Esophagus muscularis mucosa (tissue), 4 donors: ENCODE results near the gene ACSS1. TPM values are rescaled to one million over a fixed set of nuclear protein-coding genes. Genes with fewer than 3 reads are reported as not detected.

ENCODE experiments used
- DNase-seq: peaks from one replicate; pipeline ENCODE4 v3.0.0-alpha.2; 2017; ENCODE audit errors: extremely low spot score
- H3K27ac ChIP-seq, 4 donors: fragments of 200-600 bp; sonication (generic); replicated peaks in 1 of 4; 1 replicate in 3 of 4; 2 replicates in 1 of 4; pipeline ENCODE4 v1.5.1; 2016 to 2019; ENCODE audit warnings: mild to moderate bottlenecking in 1 of 4
- H3K27me3 ChIP-seq, 4 donors: fragments of 200-600 bp; sonication (generic); one replicate each; pipeline versions ENCODE4 v1.5.1 to v1.6.0; 2016 to 2019
- H3K36me3 ChIP-seq, 4 donors: fragments of 200-600 bp; sonication (generic); one replicate each; pipeline ENCODE4 v1.5.1; 2016 to 2019
- H3K4me1 ChIP-seq, 4 donors: fragments of 200-600 bp; sonication (generic); one replicate each; pipeline ENCODE4 v1.5.1; 2016 to 2019
- H3K4me3 ChIP-seq, 4 donors: fragments of 200-600 bp; sonication (generic); 1 replicate in 2 of 4; 2 replicates in 2 of 4; pipeline ENCODE4 v1.5.1; 2016 to 2019; ENCODE audit warnings: mild to moderate bottlenecking in 4 of 4, moderate library complexity in 1 of 4
- H3K9me3 ChIP-seq, 4 donors: fragments of 200-600 bp; sonication (generic); 1 replicate in 3 of 4; 2 replicates in 1 of 4; pipeline ENCODE4 v1.5.1; 2016 to 2019
- EP300 ChIP-seq: sonication (generic); formaldehyde crosslinking; IDR thresholded peaks from one replicate; pipeline ENCODE4 v1.6.1; 2017; ENCODE audit warnings: antibody characterized with exemption
- POLR2A ChIP-seq: fragments of 450-650 bp; IDR thresholded peaks from one replicate; pipeline ENCODE4 v1.6.1; 2017; ENCODE audit warnings: antibody characterized with exemption, moderate library complexity, mild to moderate bottlenecking, low read depth
- POLR2AphosphoS5 ChIP-seq, 2 donors: sonication (generic); formaldehyde crosslinking; IDR thresholded peaks; one replicate each; pipeline ENCODE4 v1.6.1; 2017; ENCODE audit warnings: antibody characterized with exemption in 2 of 2
- WGBS: methylation state at CpG from one replicate; pipeline ENCODE4 v1.1.5; 2018; 5-methylcytosine and 5-hydroxymethylcytosine counted together
- intact Hi-C: fragments of 100-400 bp; cut with DNase I; formaldehyde crosslinking; loops from one replicate; pipeline ENCODE4 v1.15.1; 2023
- total RNA-seq, 4 donors: library from RNA; depleted of rRNA; stranded (reverse); fragments of >200 nt; gene quantifications; one replicate each; pipeline versions ENCODE4 v1.1.0 to v1.2.1, GENCODE V29; 2016
- TF ChIP-seq, protein P1 (sequence below), 3 experiments: fragments of 200-600 bp in 2 of 3; fragments of 450-650 bp in 1 of 3; sonication (generic) in 2 of 3; IDR thresholded peaks; one replicate each; pipeline ENCODE4 v1.5.1; 2017 to 2019; ENCODE audit warnings: antibody characterized with exemption in 3 of 3, mild to moderate bottlenecking in 2 of 3, moderate library complexity in 1 of 3

Gene ACSS1
- total RNA-seq, 4 donors from 2014 or later, result 36.6 to 154 (median 65.3) TPM

DNA sequence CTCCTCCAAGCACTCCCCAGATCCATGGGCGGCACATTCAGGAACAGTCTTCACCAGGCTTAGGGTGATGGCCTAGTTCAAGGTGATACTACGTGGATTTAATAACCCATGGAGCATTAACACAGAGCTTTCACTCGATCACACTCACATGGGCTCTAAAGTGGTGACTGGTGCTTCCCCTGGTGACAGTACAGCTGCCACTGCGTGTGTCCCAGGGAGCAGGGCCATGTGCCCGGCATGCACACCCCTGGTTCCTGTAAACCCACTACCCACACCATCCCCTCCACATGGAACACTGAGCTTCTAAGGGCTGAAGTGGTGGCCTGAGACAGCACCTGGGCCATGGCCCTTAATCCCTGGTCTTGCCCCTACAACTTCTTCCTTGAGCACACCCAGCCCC is 37.6 kb downstream of the ACSS1 start:
- Histone ChIP-seq H3K4me3 (no peak overlapping the region), H3K36me3 (peaks cover 24 to 82% (median 59%) of the 10 kb centered on the region in 4 donors), H3K27ac (no peak overlapping the region), H3K27me3 (no peaks in the 10 kb centered on the region), H3K4me1 (peaks cover 12 to 43% (median 27%) of the 10 kb centered on the region in 4 donors), H3K9me3 (no peaks in the 10 kb centered on the region)
- intact Hi-C loops, result no loop called here
- no peak for DNase-seq
- TF ChIP-seq EP300, result no peak
- no peak for TF ChIP-seq POLR2AphosphoS5 (IDR thresholded peaks at IDR 0.05)
- TF ChIP-seq POLR2A, result no peak
- TF ChIP-seq, protein P1, sequence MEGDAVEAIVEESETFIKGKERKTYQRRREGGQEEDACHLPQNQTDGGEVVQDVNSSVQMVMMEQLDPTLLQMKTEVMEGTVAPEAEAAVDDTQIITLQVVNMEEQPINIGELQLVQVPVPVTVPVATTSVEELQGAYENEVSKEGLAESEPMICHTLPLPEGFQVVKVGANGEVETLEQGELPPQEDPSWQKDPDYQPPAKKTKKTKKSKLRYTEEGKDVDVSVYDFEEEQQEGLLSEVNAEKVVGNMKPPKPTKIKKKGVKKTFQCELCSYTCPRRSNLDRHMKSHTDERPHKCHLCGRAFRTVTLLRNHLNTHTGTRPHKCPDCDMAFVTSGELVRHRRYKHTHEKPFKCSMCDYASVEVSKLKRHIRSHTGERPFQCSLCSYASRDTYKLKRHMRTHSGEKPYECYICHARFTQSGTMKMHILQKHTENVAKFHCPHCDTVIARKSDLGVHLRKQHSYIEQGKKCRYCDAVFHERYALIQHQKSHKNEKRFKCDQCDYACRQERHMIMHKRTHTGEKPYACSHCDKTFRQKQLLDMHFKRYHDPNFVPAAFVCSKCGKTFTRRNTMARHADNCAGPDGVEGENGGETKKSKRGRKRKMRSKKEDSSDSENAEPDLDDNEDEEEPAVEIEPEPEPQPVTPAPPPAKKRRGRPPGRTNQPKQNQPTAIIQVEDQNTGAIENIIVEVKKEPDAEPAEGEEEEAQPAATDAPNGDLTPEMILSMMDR (IDR thresholded peaks at IDR 0.05), result no peak
- WGBS, result 100% methylated on average over 4 of the region's 5 CpGs

DNA sequence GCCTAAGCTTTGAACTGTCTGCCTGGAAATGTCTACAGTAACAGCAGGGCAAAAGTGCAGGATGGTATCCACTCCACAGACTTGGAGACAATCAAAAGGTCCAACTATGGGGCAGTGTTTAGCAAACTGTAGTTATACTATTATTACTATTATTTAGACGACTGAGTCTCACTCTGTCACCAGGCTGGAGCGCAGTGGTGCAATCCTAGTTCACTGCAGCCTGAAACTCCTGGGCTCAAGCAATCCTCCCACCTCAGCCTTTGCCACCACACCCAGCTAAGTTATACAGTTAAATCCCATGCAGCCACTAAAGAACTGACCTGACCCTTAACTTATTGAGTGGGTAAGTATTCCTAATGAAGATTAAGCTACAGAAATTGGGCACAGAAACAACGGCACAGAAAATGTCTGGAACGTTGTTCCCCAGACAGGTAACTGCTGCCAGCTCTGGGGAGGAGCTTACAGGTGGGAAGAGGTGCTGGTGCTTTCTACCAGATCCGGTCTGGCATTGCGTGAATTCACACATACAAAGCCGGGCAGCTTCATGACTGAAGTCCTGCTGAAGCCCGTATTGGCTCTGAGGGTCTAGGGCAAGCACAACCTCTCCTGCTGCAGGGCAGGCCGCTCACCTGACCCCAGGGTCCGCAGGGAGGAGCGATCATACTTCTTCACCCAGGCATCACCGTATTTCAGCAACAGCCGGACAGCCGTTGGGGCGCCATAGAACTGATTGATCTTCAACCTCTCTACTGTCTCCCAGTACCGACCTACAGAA is 38.4 kb downstream of the ACSS1 start:
- peaks cover 24 to 90% (median 66%) of the 10 kb centered on the region in 4 donors for H3K36me3 ChIP-seq
- H3K4me3 ChIP-seq, result no peak overlapping the region
- DNase-seq, result no peak
- H3K27me3 ChIP-seq, result no peaks in the 10 kb centered on the region
- TF ChIP-seq EP300, result no peak
- TF ChIP-seq POLR2A, result no peak
- TF ChIP-seq, protein P1 (IDR thresholded peaks at IDR 0.05), result no peak
- TF ChIP-seq POLR2AphosphoS5 (IDR thresholded peaks at IDR 0.05), result no peak
- H3K4me1 ChIP-seq, result peaks cover 10 to 35% (median 23%) of the 10 kb centered on the region in 4 donors
- H3K9me3 ChIP-seq, result no peaks in the 10 kb centered on the region
- WGBS, result 92% methylated on average over 15 of the region's 16 CpGs
- intact Hi-C loops, result no loop called here
- no peak overlapping the region for H3K27ac ChIP-seq

DNA sequence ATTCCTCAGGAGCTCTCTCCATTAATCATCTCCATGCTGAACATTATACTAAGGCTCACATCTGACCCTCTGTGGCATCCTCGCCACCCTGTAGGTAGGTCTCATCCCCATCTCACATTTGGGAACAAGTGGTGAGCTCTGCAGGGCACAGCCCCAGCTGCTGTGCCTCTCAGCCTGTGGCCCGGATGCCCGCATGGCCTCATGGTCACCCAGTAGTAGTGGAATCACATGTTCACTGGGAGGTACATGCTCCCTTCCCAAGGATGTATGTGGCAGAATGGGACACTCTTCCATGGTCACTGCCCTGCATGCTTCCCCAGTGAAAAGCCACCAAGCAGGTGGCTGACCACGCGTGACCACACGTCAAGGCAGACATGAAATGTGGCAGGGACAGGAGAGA is 39.1 kb downstream of the ACSS1 start:
- H3K36me3 ChIP-seq, result peaks cover 29 to 92% (median 73%) of the 10 kb centered on the region in 4 donors
- peaks cover 10 to 33% (median 20%) of the 10 kb centered on the region in 4 donors for H3K4me1 ChIP-seq
- no peaks in the 10 kb centered on the region for H3K9me3 ChIP-seq
- H3K4me3 ChIP-seq, result no peak overlapping the region
- no peak overlapping the region for H3K27ac ChIP-seq
- H3K27me3 ChIP-seq, result no peaks in the 10 kb centered on the region
- intact Hi-C loops, result no loop called here
- no peak for DNase-seq
- no peak for TF ChIP-seq EP300
- TF ChIP-seq POLR2AphosphoS5 (IDR thresholded peaks at IDR 0.05), result no peak
- TF ChIP-seq, protein P1 (IDR thresholded peaks at IDR 0.05), result no peak
- TF ChIP-seq POLR2A, result no peak
- 87% methylated on average over 4 of the region's 6 CpGs for WGBS

DNA sequence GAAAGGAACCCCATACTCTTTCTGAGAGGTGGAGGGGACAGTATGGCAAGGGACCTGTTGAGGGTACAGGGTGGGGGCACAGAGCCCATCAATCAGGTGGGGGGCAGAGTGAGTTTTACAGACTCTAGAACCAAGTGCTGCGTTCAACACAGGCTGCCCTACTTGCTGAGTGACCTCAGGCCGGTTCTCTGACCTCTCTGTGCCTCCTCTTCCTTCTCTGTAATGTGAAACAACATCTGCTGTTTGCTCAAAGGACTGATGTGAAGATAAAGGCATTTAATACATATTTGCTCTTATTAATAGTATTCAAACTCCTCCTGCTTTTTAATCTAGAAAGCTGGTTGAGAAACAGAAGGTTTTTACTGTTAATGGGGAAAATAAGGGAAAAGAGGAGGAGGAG is 39.5 kb downstream of the ACSS1 start:
- Histone ChIP-seq H3K9me3 (no peaks in the 10 kb centered on the region), H3K4me3 (no peak overlapping the region), H3K36me3 (peaks cover 33 to 92% (median 77%) of the 10 kb centered on the region in 4 donors), H3K27me3 (no peaks in the 10 kb centered on the region), H3K27ac (no peak overlapping the region), H3K4me1 (peaks cover 10 to 31% (median 19%) of the 10 kb centered on the region in 4 donors)
- DNase-seq, result no peak
- intact Hi-C loops, result no loop called here
- TF ChIP-seq, protein P1 (IDR thresholded peaks at IDR 0.05), result no peak
- no peak for TF ChIP-seq POLR2AphosphoS5 (IDR thresholded peaks at IDR 0.05)
- no peak for TF ChIP-seq EP300
- no peak for TF ChIP-seq POLR2A
- WGBS, result 100% methylated on average over 2 of the region's 2 CpGs
